HepG2 (cell line): Measurements from ENCODE around the gene ZNF48. TPM values are rescaled to one million over a fixed set of nuclear protein-coding genes. Genes with fewer than 3 reads are reported as not detected.

Experiments used
- AHR ChIP-seq: IDR thresholded peaks from 2 replicates; pipeline ENCODE4 v1.6.1; 2018; ENCODE audit warnings: missing genetic modification reagents, missing compliant biosample characterization
- HOXD1 ChIP-seq: sonication (generic); formaldehyde crosslinking; IDR thresholded peaks from 2 replicates; pipeline ENCODE4 v1.5.0; 2020; ENCODE audit warnings: missing genetic modification reagents
- KLF11 ChIP-seq: IDR thresholded peaks from 2 replicates; pipeline ENCODE4 v1.6.1; 2016; ENCODE audit warnings: missing compliant biosample characterization
- KLF13 ChIP-seq: sonication (generic); formaldehyde crosslinking; IDR thresholded peaks from 2 replicates; pipeline ENCODE4 v1.4.0; 2020; ENCODE audit warnings: mild to moderate bottlenecking, missing genetic modification reagents
- REPIN1 ChIP-seq: sonication (generic); formaldehyde crosslinking; IDR thresholded peaks from 2 replicates; pipeline ENCODE4 v1.8.0; 2022; ENCODE audit warnings: missing genetic modification reagents, low read depth, mild to moderate bottlenecking, borderline replicate concordance
- SIN3A ChIP-seq: IDR thresholded peaks from 2 replicates; pipeline ENCODE4 v1.6.1; 2011; ENCODE audit warnings: low read depth, mild to moderate bottlenecking, control low read depth, low read length, borderline replicate concordance
- ZBTB21 ChIP-seq: sonication (generic); formaldehyde crosslinking; IDR thresholded peaks from 2 replicates; pipeline ENCODE4 v1.4.0; 2020; ENCODE audit warnings: missing genetic modification reagents
- ZNF563 ChIP-seq: sonication (generic); formaldehyde crosslinking; IDR thresholded peaks from 2 replicates; pipeline ENCODE4 v1.8.0; 2022; ENCODE audit warnings: mild to moderate bottlenecking, moderate library complexity, missing genetic modification reagents
- ZNF724P ChIP-seq: sonication (generic); formaldehyde crosslinking; IDR thresholded peaks from 2 replicates; pipeline ENCODE4 v1.8.0; 2022; ENCODE audit warnings: missing genetic modification reagents, borderline replicate concordance
- ZNF788 ChIP-seq: sonication (generic); formaldehyde crosslinking; IDR thresholded peaks from 2 replicates; pipeline ENCODE4 v1.5.0; 2020; ENCODE audit warnings: mild to moderate bottlenecking, missing genetic modification reagents, borderline replicate concordance
- polyA plus RNA-seq, 8 experiments: library from polyadenylated mRNA; depleted of rRNA in 3 of 8; stranded (reverse) in 7 of 8; unstranded in 1 of 8; fragments of >200 nt; fragmentation: Illumina TruSeq in 4 of 8; extraction: Trizol in 4 of 8; gene quantifications; 2 replicates each; pipeline versions ENCODE4 v1.2.1 to v1.2.3, GENCODE V29; 2011 to 2016; ENCODE audit warnings: low read depth in 4 of 8, missing spikeins in 1 of 8, mixed read lengths in 1 of 8; ENCODE audit not compliant: insufficient read depth in 1 of 8
- total RNA-seq, 5 experiments: library from RNA; depleted of rRNA; stranded (reverse); fragments of >200 nt; fragmentation: Illumina TruSeq; extraction: Trizol; gene quantifications; 2 replicates each; pipeline ENCODE4 v1.2.3, GENCODE V29; 2016; ENCODE audit warnings: low read depth in 1 of 5
- TF ChIP-seq, protein P1 (sequence below): sonication (generic); formaldehyde crosslinking; IDR thresholded peaks from 2 replicates; pipeline ENCODE4 v1.5.0; 2020; ENCODE audit warnings: mild to moderate bottlenecking, missing genetic modification reagents, borderline replicate concordance
- TF ChIP-seq, protein P2 (sequence below): sonication (generic); formaldehyde crosslinking; conservative IDR thresholded peaks from 2 replicates; pipeline ENCODE4 v1.8.0; 2022; ENCODE audit warnings: low read depth, missing genetic modification reagents
- TF ChIP-seq, protein P3 (sequence below): sonication (generic); formaldehyde crosslinking; IDR thresholded peaks from 2 replicates; pipeline ENCODE4 v1.4.0; 2020; ENCODE audit warnings: missing genetic modification reagents
- TF ChIP-seq, protein P4 (sequence below): sonication (generic); formaldehyde crosslinking; IDR thresholded peaks from 2 replicates; pipeline ENCODE4 v1.4.0; 2020; ENCODE audit warnings: mild to moderate bottlenecking, missing genetic modification reagents
- TF ChIP-seq, protein P5 (sequence below): sonication (generic); formaldehyde crosslinking; IDR thresholded peaks from 2 replicates; pipeline ENCODE4 v1.4.0; 2020; ENCODE audit warnings: low read depth, mild to moderate bottlenecking, missing genetic modification reagents
- TF ChIP-seq, protein P6 (sequence below): sonication (generic); formaldehyde crosslinking; IDR thresholded peaks from 2 replicates; pipeline ENCODE4; 2020; ENCODE audit warnings: missing genetic modification reagents, mild to moderate bottlenecking, borderline replicate concordance

ZNF48 gene
- total and polyA plus RNA-seq, 2 of the 13 experiments (the other 11 are each of a cell fraction or from before 2014, with no cell fraction given) = 9.9 to 12.3 TPM

DNA sequence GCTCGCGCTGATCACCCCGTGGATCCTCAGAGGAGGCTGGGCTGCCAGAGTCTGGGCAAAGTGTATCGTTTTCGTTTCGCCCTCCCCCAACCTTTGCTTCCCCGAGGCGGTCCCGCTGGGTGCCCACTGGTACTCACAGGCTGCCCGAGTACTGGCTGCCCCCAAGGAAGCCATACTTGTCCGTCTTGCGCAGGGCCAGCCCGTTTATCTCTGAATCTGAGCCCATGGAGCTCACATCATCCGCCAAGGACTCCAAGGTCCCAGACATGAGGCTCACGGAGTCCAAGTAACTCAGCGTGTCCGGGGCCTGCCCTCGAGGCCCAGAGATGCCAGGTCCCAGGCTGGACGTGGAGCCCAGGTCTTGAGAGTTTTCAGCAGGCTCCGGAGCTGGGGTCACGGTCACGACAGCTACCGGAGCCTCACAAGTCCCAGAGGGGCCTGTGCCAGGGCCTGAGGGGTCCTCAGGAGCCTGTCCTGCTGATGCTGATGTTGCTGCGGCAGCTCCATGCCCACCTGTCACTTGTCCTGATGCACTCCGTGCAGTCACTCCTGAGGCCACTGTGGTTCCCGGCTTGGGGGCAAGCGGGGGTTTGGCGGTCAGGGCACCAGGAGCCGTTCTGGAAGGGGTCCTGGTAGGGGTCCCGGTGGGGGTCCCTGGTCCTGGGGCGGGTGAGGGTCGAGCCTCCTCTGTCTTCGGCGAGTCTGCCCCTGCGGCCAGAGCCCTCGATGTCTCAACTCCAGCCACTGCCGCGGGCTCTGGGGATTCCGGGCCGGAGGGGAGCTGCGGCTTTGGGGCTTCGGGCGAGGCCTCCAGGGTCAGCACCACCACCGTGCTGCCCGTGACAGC lies 25.9 kb upstream of the ZNF48 start (continued):
- TF ChIP-seq, protein P1, sequence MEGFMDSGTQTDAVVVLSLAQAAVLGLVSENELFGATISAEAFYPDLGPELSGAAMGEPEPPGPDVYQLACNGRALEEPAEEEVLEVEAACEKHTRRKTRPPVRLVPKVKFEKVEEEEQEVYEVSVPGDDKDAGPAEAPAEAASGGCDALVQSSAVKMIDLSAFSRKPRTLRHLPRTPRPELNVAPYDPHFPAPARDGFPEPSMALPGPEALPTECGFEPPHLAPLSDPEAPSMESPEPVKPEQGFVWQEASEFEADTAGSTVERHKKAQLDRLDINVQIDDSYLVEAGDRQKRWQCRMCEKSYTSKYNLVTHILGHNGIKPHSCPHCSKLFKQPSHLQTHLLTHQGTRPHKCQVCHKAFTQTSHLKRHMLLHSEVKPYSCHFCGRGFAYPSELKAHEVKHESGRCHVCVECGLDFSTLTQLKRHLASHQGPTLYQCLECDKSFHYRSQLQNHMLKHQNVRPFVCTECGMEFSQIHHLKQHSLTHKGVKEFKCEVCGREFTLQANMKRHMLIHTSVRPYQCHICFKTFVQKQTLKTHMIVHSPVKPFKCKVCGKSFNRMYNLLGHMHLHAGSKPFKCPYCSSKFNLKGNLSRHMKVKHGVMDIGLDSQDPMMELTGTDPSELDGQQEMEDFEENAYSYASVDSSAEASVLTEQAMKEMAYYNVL (CRISPR knock-in tag) = no peak
- TF ChIP-seq KLF13 (CRISPR knock-in tag) = no peak
- TF ChIP-seq ZNF563 = no peak
- TF ChIP-seq REPIN1 (CRISPR knock-in tag) = no peak
- TF ChIP-seq, protein P2, sequence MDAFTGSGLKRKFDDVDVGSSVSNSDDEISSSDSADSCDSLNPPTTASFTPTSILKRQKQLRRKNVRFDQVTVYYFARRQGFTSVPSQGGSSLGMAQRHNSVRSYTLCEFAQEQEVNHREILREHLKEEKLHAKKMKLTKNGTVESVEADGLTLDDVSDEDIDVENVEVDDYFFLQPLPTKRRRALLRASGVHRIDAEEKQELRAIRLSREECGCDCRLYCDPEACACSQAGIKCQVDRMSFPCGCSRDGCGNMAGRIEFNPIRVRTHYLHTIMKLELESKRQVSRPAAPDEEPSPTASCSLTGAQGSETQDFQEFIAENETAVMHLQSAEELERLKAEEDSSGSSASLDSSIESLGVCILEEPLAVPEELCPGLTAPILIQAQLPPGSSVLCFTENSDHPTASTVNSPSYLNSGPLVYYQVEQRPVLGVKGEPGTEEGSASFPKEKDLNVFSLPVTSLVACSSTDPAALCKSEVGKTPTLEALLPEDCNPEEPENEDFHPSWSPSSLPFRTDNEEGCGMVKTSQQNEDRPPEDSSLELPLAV = no peak
- TF ChIP-seq KLF11 (CRISPR knock-in tag) = 0 out of 2 replicates have a peak, but pooled peaks have one; percentile 2
- TF ChIP-seq, protein P3, sequence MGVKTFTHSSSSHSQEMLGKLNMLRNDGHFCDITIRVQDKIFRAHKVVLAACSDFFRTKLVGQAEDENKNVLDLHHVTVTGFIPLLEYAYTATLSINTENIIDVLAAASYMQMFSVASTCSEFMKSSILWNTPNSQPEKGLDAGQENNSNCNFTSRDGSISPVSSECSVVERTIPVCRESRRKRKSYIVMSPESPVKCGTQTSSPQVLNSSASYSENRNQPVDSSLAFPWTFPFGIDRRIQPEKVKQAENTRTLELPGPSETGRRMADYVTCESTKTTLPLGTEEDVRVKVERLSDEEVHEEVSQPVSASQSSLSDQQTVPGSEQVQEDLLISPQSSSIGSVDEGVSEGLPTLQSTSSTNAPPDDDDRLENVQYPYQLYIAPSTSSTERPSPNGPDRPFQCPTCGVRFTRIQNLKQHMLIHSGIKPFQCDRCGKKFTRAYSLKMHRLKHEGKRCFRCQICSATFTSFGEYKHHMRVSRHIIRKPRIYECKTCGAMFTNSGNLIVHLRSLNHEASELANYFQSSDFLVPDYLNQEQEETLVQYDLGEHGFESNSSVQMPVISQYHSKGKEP (CRISPR knock-in tag) = no peak
- TF ChIP-seq, protein P4, sequence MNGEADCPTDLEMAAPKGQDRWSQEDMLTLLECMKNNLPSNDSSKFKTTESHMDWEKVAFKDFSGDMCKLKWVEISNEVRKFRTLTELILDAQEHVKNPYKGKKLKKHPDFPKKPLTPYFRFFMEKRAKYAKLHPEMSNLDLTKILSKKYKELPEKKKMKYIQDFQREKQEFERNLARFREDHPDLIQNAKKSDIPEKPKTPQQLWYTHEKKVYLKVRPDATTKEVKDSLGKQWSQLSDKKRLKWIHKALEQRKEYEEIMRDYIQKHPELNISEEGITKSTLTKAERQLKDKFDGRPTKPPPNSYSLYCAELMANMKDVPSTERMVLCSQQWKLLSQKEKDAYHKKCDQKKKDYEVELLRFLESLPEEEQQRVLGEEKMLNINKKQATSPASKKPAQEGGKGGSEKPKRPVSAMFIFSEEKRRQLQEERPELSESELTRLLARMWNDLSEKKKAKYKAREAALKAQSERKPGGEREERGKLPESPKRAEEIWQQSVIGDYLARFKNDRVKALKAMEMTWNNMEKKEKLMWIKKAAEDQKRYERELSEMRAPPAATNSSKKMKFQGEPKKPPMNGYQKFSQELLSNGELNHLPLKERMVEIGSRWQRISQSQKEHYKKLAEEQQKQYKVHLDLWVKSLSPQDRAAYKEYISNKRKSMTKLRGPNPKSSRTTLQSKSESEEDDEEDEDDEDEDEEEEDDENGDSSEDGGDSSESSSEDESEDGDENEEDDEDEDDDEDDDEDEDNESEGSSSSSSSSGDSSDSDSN (CRISPR knock-in tag) = peak; percentile 58
- TF ChIP-seq ZNF724P = no peak
- no peak for TF ChIP-seq ZBTB21 (CRISPR knock-in tag)
- 0 out of 2 replicates have a peak, but pooled peaks have one; percentile 12 for TF ChIP-seq ZNF788 (CRISPR knock-in tag)
- TF ChIP-seq SIN3A = no peak
- 0 out of 2 replicates have a peak, but pooled peaks have one; percentile 24 for TF ChIP-seq AHR (CRISPR knock-in tag)
- TF ChIP-seq, protein P5, sequence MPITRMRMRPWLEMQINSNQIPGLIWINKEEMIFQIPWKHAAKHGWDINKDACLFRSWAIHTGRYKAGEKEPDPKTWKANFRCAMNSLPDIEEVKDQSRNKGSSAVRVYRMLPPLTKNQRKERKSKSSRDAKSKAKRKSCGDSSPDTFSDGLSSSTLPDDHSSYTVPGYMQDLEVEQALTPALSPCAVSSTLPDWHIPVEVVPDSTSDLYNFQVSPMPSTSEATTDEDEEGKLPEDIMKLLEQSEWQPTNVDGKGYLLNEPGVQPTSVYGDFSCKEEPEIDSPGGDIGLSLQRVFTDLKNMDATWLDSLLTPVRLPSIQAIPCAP (CRISPR knock-in tag) = no peak
- no peak for TF ChIP-seq HOXD1
- TF ChIP-seq, protein P6, sequence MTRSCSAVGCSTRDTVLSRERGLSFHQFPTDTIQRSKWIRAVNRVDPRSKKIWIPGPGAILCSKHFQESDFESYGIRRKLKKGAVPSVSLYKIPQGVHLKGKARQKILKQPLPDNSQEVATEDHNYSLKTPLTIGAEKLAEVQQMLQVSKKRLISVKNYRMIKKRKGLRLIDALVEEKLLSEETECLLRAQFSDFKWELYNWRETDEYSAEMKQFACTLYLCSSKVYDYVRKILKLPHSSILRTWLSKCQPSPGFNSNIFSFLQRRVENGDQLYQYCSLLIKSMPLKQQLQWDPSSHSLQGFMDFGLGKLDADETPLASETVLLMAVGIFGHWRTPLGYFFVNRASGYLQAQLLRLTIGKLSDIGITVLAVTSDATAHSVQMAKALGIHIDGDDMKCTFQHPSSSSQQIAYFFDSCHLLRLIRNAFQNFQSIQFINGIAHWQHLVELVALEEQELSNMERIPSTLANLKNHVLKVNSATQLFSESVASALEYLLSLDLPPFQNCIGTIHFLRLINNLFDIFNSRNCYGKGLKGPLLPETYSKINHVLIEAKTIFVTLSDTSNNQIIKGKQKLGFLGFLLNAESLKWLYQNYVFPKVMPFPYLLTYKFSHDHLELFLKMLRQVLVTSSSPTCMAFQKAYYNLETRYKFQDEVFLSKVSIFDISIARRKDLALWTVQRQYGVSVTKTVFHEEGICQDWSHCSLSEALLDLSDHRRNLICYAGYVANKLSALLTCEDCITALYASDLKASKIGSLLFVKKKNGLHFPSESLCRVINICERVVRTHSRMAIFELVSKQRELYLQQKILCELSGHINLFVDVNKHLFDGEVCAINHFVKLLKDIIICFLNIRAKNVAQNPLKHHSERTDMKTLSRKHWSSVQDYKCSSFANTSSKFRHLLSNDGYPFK (CRISPR knock-in tag) = no peak; the same call in 1 of the 2 replicates
